ENCODE data around the gene IL1RN.

Gene IL1RN

DNA sequence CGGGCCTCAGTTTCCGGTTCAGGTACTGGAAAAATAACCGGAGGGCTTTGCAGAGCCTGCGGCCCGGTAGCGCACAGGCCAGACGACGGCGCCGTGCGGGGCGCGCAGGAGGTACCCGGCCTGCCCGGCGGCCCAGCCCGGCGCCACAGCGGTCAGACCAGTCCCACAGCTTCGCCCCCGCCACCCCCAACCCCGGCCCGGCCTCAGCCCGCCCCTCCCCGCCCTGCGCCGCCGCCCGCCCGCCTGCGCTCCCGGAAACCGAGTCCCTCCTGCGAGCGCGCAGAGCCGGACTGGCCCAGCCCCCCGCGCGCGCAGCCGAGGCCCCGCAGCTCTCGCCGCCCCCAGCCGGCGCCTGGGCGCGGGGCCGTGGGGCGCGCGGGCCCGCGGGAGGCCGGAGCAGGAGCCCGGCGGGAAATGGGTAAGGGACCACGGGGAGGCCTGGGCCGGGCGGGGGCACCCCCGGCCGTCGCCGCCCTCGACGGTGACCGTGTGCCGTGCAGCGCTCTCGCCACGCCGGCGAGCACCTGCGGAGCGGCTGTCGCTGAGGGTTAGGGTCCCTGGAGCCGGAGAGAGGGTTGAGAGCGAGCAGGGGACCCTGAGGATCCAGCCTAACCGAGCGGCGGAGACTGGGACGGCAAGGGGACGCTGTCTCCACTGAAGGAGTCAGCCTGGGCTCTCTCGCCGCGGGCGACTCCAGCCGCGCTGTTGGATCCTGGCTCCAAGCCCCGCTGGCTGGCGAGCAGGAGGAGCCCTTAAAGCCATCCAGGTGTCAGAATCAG, 29.9 kb downstream of the IL1RN start:
- DNase-seq: peak in 1 of 2 donors; percentile 44

DNA sequence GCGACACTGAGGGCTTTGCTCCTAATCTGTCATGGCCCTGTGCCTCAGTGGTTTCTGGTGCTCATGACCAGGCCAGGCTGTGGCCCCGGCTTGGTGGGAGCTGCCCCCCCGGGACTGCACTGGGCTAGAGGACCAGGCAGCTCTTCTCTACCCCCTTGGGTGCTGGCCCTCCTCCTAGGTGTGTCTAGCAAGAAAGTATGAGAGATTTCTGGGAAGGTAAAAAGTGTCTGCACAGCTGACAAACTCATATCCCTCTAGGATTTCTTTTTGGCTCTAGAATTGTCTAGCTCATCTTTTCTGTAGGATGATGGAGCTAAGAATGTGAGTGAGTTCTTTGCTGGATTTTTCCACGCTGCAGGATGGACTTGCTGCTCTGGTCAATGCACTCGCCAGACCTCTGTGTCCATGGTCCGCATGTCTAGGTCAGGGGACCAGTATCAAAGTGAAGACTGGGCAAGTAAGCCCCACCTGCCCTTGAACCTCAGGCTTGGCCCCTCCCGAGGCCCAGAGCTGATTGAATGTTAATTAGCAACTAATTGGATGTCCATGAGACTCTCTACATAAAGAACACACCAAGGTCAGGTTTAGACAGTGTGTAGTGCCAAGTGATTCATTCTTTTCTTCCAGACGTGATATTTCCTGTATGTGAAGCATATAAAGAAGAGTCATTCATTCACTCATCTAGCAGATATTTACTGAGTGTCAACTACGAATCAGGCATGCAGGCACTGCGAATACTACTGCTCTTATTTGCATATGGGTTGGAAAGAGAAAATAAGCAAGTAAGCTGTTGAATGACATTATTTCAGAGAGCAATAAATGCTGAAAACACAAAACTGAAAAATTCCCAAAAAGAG, 30.7 kb downstream of the IL1RN start:
- DNase-seq: no peak

DNA sequence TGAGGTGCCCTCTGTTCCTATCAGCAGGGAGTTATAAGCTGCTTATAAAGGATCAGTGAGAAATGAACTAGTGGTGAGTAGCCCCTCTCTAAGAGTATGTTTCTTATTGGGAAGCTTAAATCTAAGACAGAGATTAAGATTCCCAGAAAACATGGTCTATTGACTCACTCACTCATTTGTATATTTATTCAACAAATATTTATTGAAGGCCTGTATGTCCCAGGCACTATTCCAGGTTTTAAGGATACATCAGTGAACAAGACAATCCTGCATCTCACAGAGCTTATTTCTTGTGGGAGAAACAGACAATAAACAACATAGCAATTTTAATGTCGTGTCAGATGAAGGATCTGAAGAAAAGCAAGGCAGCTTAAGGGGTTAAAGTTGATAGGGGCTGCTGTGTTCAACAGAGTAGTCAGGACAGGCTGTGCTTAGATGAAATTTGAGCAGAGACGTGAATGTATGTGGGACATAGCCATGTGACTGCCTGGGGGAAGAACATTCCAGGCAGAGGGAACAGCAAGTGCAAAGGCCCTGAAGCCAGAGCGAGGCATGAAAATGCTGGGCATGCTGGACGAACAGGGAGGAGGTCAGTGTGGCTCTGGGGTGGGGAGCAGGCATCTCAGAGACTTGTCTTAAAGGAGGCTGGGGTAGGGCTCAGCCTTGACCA, 31.6 kb downstream of the IL1RN start:
- no peak for DNase-seq

DNA sequence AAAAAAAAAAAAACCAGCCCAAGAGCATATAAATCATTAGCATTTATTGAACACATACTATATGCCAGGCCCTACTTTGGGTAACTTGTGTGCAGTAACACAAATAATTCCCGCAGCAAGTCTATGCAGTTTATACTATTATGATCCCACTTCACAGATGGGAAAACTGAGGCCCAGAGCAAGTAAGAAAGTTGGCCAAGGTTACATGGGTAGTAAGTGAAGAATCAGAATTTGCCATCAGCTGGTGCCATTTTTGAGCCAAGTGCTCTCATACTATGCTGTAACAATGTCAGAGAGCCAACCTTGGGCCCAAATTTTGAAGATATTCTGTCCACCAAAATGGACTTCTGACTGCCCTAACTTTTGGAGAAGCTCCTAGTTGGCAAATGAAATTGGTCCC, 32.9 kb downstream of the IL1RN start:
- DNase-seq: no peak

DNA sequence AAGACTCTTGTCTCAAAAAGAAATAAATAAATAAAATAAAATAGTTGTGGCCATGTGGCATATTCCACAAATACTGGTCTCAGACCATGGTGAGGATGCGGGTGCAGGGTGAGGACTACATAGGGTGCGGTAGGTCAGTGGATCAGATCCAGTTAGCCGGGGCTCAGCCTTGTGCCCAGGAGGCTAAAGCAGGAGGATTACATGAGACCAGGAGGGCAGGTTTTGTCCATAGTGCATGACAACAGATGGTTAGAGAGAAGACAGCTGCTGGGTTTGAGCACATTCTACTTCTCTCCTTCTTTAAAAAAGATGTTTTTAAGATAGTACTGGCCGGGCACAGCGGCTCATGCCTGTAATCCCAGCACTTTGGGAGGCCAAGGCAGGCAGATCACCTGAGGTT, 33.6 kb downstream of the IL1RN start:
- DNase-seq: no peak

DNA sequence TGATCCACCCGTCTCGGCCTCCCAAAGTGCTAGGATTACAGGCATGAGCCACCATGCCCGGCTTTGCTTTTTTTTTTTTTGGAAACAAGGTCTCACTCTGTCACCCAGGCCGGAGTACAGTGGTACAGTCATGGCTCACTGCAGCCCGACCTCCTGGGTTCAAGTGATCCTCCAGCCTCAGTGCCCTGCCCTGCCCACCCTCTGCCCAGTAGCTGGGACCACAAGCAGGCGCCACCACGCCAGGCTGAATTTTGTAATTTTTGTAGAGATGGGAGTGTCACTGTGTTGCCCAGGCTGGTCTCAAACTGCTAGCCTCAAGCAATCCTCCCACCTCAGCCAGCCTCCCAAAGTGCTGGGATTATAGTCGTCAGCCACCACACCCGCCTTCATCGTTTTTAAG, 34.8 kb downstream of the IL1RN start:
- DNase-seq: no peak

DNA sequence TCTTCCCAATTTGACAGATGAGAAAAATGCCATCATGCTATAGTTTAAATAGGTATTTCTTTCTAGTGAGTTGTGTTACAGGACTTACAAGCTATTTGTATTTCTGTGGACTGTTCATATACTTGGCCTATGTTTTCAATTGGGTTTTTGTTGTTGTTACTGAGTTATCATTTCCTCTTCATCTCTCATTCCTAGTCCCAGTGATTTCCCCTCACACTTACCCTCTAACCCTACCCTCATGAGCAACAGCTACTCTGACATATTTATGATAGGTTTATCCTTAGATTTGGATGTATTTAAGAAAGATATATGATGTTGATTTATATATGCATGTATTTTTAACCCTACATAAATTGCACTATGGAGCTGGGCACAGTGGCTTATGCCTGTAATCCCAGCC, 35.5 kb downstream of the IL1RN start:
- DNase-seq: no peak

DNA sequence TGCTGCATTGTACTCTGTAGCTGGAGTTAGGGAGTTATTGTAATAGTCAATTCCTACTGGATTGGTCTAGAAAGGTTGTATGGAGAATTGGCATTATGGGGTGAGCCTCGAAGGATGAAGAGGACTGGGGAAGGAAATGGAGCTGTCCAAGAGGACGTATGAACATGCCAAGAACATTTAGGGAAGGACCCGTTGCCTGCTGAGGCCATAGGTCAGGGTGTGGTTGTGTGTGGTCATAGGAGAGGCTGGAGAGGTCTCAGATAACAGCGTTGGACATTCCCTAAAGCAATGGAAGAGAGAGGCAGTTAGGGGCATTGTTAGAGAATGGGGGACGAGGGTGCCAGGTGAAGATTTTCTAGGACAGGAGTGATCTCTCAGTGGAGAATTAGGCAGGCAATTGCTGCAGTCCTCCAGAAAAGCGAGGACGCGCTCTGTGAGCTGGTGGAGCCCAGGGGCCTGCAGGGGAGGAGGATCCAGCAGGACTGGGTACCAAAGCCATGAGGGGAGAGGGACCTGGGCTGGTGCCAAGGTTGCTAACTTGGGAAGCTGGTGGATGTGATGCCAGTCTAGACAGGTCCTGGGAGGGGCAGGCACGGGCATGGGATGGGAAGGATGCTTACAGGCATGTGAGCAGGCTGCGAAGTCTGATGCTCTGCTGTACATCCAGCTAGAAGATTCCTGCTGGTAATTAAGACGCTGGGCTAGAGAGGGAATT, 37.0 kb downstream of the IL1RN start:
- no peak for DNase-seq

DNA sequence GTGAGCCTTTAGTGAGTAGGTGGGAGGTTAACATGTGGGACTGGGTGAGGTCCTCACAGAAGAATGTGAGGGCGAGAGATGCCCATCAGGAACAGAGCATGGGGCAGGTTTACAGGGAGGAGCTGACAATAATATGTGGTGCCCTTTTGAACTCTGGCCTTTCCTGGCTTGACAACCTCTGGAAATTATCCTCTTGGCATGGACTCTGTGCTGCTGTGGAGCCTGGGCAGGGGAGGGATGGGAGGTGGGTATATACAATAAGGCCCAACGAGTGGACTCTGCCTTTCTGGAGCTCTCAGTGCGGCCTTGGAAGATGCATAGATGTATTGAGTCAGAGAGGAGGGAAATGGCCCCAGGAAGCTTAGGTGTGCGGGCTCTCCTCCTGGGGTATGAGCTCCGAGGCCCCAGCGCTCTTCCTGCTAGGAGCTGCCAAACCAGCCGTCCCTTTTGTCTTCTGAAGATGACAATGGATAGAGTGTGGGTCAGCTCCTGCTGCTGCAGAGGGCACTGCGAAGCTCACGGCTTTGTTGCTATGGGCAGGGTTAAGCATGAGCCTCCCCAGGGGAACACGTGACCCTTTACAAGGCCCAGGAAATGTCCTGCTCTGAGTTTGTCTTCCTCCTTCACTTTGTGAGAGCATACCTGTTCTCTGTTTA, 37.7 kb downstream of the IL1RN start:
- no peak for DNase-seq

DNA sequence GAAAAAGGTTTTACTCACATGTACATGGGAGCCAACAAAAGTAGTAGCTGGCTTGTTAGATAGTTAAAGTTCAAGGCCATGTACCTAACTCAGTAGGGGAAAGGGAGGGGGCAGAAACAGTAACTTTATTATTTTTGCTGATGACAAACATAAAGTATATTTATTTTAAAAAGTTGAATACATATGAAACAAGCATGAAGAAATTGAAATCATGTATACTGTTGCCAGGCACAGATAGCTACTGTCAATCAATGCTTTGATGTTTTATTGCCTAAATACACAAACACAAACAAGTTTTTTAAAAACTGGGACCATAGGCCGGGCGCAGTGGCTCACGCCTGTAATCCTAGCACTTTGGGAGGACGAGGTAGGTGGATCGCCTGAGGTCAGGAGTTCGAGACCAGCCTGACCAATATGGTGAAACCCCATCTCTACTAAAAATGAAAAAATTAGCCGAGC, 38.8 kb downstream of the IL1RN start:
- DNase-seq: no peak

DNA sequence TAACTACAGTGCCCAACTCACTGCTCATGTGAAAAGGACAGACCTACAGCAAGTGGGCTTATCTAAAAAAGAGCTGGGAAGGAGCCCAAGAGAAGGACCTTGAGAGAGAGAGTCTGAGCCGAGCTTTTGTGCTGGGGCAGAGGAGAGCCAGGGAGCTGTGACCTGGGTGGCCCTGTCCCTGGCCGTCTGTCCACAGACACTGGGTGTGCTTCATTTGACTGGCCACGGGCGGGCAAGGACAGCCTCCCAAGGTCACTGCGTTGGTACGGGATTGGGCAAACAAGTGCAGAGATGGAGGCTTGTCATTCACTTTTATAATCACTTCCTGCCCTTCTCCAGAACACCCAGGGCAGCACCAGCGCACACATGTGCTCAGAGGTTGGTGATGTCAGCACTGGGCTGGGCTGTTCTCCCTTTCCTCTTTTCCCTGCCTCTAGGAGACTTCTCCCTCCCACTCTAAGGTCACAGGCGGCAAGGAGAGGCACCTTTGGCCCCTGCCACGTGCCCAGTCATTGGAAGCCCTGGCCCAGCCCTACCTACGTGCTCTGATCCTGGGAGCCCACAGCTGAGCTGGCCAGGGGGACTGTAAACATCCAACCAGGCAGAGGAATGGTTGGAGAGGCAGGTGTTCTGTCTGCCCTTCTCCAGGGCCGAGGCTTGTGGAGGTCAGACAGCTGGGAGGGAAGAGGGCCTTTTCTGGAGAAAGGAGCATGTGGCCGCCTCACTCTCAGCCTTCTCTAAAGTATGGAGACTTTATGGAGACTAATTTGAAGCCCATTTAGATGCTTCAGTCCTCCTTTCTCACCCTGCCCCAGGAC, 39.9 kb downstream of the IL1RN start:
- peak; percentile 43 to 50 for DNase-seq

DNA sequence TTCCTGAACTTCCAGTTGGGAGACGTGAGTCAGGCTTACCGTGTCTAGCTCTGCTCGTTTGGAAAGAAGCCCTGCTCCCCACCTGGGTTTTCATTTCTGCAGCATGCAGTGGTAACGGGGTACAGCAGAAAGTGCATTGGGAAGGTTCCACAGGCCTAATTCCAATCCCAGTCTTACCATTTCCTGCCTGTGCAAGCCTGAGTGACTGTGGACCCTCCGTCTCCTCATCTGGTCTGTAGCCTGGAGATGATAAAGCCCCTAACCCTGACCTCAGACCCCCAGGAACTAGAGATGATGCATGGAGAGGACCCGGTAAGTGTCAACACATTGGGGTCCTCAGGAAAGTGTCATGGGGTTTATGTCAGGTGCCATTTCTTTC, 40.6 kb downstream of the IL1RN start:
- no peak for DNase-seq

DNA sequence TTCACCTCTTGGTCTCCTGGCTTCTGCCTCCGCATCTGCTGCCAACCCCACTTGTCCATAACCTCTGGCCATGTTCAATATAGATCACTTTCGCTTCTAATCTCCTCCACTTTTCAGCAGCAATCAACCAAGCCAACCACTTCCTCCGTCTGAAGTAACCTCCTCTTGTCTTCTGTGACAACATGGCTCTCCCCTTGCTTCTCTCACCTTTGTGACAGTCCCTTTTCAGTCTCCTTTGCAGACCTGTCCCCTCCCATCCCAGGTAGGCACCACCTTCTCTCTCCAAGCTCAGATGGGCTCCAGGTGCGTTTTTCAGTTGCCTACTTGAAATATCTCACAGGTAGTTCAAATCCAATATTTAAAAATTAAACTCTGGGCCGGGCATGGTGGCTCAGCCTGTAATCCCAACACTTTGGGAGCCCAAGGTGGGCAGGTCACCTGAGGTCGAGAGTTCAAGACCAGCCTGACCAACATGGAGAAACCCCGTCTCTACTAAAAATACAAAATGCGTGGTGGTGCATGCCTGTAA, 41.7 kb downstream of the IL1RN start:
- DNase-seq: peak in 1 of 2 donors; percentile 66

DNA sequence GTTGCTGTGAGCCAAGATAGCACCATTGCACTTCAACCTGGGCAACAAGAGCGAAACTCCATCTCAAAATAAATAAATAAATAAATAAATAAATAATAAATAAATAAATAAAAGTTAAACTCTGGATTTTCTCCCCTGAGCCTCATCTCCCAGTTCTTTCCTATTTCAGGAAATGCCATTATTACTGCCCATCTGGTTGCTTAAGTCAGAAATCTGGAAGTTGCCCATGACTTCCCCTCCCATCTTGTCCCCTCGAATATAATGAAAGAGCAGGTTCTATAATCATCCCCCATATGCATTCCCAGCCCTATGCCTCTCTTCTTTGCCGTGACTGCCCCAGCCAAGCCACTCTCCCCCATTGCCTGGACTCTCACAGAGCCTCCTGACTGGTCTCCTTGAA, 42.2 kb downstream of the IL1RN start:
- no peak for DNase-seq

DNA sequence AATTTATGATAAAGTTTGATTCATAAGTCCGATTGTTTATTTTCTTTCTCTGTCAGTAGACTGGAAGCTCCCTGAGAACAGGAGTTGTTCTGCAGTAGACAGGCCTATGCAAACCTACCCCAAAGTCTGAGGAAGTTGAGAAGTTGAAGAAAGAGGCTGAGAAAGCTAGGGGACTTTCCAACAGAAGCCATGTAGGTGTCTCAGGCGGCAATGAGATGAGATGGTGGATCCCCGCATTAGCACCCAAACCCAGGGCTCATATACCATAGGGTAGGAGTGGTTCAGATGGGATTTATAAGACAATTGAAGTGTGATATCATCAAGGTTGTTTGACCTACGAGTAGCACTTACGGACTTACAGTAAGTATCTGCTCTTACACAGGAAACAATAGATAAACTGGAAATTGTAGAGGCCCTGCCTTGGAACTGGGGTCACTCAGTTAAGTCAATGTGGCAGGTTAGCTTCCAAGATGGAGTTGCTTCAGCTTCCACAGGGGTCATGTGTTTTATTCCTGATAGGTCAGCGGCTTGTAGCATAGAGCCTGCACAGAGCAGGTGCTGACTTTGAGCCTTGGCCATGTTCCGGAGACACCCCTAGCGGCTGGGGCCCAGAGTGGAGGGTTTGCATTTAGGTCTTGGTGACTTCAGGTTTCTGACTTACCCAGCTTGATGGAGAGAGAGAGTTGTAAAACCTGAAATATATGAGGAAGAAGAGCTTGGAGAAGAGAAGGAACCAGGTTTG, 44.1 kb downstream of the IL1RN start:
- no peak for DNase-seq

DNA sequence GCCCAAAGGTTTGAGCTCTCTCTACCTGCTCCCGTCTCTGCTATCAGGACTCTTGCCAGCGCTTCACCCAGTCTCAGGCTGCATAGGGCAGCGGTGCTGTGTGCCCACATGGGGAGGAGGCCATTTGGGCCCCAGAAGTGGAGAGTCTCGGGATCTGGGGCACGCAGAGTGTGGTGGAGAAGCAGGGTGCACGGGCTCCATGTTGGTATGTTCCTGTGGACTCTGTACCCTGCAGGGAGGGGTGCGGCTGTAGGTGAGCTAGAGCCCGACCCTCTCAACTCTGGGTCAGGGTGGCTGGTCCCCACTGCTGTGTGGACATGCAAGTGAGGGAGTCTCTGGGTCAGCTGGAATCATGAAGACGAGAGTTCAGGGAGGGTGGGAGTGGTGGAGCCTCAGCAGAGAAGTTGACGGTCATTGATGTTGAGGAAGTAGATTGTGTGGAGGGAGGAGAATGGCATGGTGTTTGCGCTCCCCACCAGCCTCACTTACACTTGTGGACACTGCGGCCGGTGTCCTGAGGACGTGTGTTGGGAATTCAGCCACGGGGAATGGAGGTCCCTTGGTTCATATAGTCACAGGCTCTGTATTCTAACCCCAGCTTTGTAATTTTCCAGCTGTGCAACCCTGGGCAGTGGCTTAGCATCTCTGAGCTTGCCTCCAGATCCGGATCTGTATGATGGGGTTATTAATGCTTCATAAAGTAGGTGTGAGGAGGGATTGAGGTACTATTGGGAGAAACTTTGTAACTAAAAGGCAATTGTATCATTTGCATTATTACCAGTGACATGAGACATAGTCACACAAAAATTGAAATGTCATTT, 45.5 kb downstream of the IL1RN start:
- DNase-seq: no peak

DNA sequence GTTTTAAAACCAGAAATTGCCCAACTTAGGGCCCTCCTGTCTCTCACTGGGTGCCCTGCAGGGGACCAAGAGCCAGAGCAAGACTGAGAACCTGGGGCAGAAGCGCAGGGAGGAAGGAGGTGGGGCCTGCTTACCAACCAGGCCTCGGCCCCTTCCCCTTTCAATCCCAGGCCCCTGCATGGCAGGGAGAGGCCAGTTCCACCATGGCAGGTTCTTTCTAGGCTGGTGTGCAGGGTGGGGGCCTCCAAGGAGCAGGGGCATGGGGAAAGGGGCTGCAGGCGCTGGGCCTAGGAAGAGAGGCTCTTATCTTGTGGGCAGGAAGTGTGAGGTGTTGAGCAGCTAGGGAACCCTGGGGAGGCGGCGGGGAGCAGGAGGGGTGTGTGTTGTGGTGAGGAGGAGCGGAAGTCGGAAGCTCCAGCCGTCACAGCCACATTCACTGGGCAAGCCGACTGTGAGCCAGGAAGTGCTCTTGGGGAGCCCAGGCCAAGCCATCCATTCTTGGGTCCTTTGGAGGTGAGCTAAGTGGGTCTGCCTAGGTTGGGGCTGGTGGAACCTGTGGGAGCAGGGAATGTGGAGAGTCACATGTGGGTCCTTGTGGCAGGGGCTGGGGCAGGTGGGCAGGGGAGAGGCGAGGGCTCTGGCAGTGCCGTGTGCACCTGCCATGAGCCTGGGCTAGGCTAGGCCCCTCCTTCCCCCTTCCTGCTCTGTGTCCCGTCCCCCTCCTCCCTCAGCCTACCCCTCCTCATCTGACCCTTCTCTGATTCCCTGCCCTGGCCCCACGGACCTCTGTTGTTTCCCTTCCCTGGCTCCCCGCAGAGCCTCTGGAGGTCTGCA, 46.4 kb downstream of the IL1RN start, which contains the start of gene PSD4:
Gene PSD4, plus strand, starts transcription at position 430 of the 834 bp plus-strand sequence. CDS start 8,486 bp downstream, outside the sequence.
- DNase-seq: peak; percentile 84 to 85

DNA sequence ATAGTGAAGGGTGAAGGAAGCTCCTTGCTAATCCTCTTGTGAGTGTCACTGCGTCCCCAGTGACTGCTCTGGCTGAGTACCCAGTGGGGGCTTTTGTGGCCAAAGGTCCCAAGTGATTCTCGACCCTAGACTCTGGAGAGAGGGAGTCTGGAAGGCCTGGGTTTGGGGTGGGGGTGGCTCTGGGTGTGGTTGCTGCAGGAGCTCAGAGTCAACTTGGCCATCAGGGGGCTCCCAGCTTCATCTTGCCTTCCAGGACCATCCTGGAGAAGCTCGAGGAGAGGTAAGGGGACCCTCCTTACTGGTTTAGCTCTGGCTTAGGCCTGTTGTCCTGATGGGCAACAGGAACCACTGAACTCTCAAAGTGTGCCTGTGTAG, 47.0 kb downstream of the IL1RN start:
- DNase-seq: no peak

All from CD4-positive, alpha-beta T cell treated with Interleukin-1 beta for 1 hour (primary cell).